OCI-LY1 (cell line): ENCODE data around the gene UNC13A.

ENCODE experiments used
- H2AFZ ChIP-seq: fragments of 200-600 bp; sonication (generic), shearing (Covaris generic); 2 replicates; pipeline ENCODE4 v1.6.0; 2014; ENCODE audit warnings: antibody characterized with exemption, mild to moderate bottlenecking, low read length
- H3F3A ChIP-seq: fragments of 200-600 bp; sonication (generic), shearing (Covaris generic); 2 replicates; pipeline ENCODE4 v1.6.0; 2014; ENCODE audit warnings: mild to moderate bottlenecking, antibody characterized with exemption, low read length, moderate library complexity; ENCODE audit not compliant: insufficient read depth
- H3K27ac ChIP-seq: fragments of 200-600 bp; sonication (generic); 2 replicates; pipeline ENCODE4 v1.5.1; 2014; ENCODE audit warnings: low read length, mixed run types, mild to moderate bottlenecking, low read depth; ENCODE audit not compliant: poor library complexity, severe bottlenecking
- H3K27me3 ChIP-seq: fragments of 200-600 bp; sonication (generic); 2 replicates; pipeline ENCODE4 v1.6.0; 2014; ENCODE audit warnings: antibody characterized with exemption, mild to moderate bottlenecking, low read length, moderate library complexity; ENCODE audit not compliant: insufficient read depth
- H3K36me3 ChIP-seq: fragments of 200-600 bp; sonication (generic); 2 replicates; pipeline ENCODE4 v1.6.1; 2014; ENCODE audit warnings: mild to moderate bottlenecking, antibody characterized with exemption, low read length, moderate library complexity, mixed read lengths; ENCODE audit not compliant: insufficient read depth
- H3K4me1 ChIP-seq: fragments of 200-600 bp; sonication (generic); 2 replicates; pipeline ENCODE4 v1.5.1; 2014; ENCODE audit warnings: mild to moderate bottlenecking, low read length, moderate library complexity; ENCODE audit not compliant: insufficient read depth, severe bottlenecking
- H3K4me2 ChIP-seq: fragments of 200-600 bp; sonication (generic), shearing (Covaris generic); 2 replicates; pipeline ENCODE4 v1.6.1; 2014; ENCODE audit warnings: low read length
- H3K4me3 ChIP-seq: fragments of 200-600 bp; sonication (generic); 2 replicates; pipeline ENCODE4 v1.5.1; 2014; ENCODE audit warnings: low read length, low read depth, mild to moderate bottlenecking, mixed read lengths; ENCODE audit not compliant: poor library complexity, severe bottlenecking
- H3K79me2 ChIP-seq: fragments of 200-600 bp; shearing (Covaris generic); 2 replicates; pipeline ENCODE4 v1.6.1; 2016; ENCODE audit warnings: mixed run types, low read length, mixed read lengths; ENCODE audit not compliant: insufficient read depth
- H3K9ac ChIP-seq: fragments of 200-600 bp; sonication (generic), shearing (Covaris generic); 2 replicates; pipeline ENCODE4 v1.6.1; 2014; ENCODE audit warnings: mild to moderate bottlenecking, low read length, mixed read lengths
- H3K9me2 ChIP-seq: fragments of 200-600 bp; sonication (generic), shearing (Covaris generic); 2 replicates; pipeline ENCODE4 v1.6.1; 2014; ENCODE audit warnings: low read depth, mild to moderate bottlenecking, low read length, mixed read lengths
- H3K9me3 ChIP-seq: fragments of 200-600 bp; shearing (Covaris generic); 2 replicates; pipeline ENCODE4 v1.6.1; 2014; ENCODE audit warnings: low read length, mixed read lengths
- H4K20me1 ChIP-seq: fragments of 200-600 bp; sonication (generic), shearing (Covaris generic); 2 replicates; pipeline ENCODE4 v1.6.0; 2016; ENCODE audit warnings: mild to moderate bottlenecking, low read length; ENCODE audit not compliant: insufficient read depth
- EZH2 ChIP-seq: fragments of 200-600 bp; sonication (generic), shearing (Covaris generic); IDR thresholded peaks from 2 replicates; pipeline ENCODE4 v1.8.0; 2017; ENCODE audit warnings: borderline replicate concordance, mixed run types, mild to moderate bottlenecking, antibody characterized with exemption, low read length, moderate library complexity, mixed read lengths
- TF ChIP-seq, protein P1 (sequence below): fragments of 200-600 bp; sonication (generic), shearing (Covaris generic); IDR thresholded peaks from 2 replicates; pipeline ENCODE4 v1.5.1; 2017; ENCODE audit warnings: mild to moderate bottlenecking, antibody characterized with exemption, low read length, moderate library complexity, mixed read lengths

The UNC13A gene

GRCh38 chr19:17711851-17712250 lies 23.7 kb upstream of the UNC13A start:
- no peak overlapping the region for H3K4me3 ChIP-seq
- H3K9ac ChIP-seq: no peak overlapping the region
- no peaks in the 10 kb centered on the region for H3K9me3 ChIP-seq
- H3K27ac ChIP-seq: no peak overlapping the region
- H2AFZ ChIP-seq: no peak overlapping the region
- H3F3A ChIP-seq: no peaks in the 10 kb centered on the region
- no peaks in the 10 kb centered on the region for H3K9me2 ChIP-seq
- TF ChIP-seq, protein P1, sequence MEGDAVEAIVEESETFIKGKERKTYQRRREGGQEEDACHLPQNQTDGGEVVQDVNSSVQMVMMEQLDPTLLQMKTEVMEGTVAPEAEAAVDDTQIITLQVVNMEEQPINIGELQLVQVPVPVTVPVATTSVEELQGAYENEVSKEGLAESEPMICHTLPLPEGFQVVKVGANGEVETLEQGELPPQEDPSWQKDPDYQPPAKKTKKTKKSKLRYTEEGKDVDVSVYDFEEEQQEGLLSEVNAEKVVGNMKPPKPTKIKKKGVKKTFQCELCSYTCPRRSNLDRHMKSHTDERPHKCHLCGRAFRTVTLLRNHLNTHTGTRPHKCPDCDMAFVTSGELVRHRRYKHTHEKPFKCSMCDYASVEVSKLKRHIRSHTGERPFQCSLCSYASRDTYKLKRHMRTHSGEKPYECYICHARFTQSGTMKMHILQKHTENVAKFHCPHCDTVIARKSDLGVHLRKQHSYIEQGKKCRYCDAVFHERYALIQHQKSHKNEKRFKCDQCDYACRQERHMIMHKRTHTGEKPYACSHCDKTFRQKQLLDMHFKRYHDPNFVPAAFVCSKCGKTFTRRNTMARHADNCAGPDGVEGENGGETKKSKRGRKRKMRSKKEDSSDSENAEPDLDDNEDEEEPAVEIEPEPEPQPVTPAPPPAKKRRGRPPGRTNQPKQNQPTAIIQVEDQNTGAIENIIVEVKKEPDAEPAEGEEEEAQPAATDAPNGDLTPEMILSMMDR: no peak
- no peaks in the 10 kb centered on the region for H3K27me3 ChIP-seq
- H4K20me1 ChIP-seq: no peaks in the 10 kb centered on the region
- no peak overlapping the region for H3K4me2 ChIP-seq
- no peaks in the 10 kb centered on the region for H3K79me2 ChIP-seq
- H3K36me3 ChIP-seq: no peaks in the 10 kb centered on the region
- H3K4me1 ChIP-seq: no peaks in the 10 kb centered on the region

GRCh38 chr19:17706750-17707181 lies 18.6 kb upstream of the UNC13A start:
- H3K4me3 ChIP-seq: no peak overlapping the region

DNA sequence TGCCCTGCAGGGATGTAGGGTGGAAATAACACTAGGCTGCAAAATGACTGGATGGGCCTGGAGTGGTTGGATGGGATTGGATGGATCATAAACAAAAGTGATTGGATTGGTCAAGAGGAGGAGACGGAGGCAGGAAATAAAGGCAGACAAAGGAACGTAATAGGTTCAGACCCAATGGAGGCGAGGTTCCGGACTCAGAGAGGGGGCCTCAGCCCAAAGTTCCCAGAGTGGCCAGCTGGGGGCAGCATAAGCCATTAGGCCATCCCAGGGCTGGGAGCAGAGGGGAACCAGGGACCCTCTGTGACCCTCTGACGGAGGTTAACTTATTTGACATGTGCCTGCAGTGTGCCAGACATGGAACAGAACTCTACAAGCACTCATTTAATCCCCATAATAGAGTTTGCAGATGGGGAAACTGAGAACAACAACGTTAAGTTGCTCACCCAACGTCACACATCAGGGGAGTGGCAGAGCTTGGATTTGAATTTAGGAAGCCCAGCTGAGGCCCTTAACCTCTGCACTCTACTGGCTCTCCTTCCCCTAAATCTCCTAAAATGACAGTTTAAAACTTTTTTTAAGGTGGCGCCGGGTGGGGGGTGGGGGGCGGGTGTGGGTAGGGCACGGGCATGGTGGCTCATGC lies 15.8 kb upstream of the UNC13A start:
- no peaks in the 10 kb centered on the region for H3K27me3 ChIP-seq
- H3K4me1 ChIP-seq: no peaks in the 10 kb centered on the region
- no peak overlapping the region for H3K4me3 ChIP-seq
- no peaks in the 10 kb centered on the region for H4K20me1 ChIP-seq
- no peaks in the 10 kb centered on the region for H3K36me3 ChIP-seq
- no peak overlapping the region for H3K4me2 ChIP-seq
- H3K79me2 ChIP-seq: no peaks in the 10 kb centered on the region
- TF ChIP-seq, protein P1: peak; percentile 96
- no peak for TF ChIP-seq EZH2
- no peak overlapping the region for H3K27ac ChIP-seq
- H3K9ac ChIP-seq: no peak overlapping the region
- H3K9me3 ChIP-seq: no peaks in the 10 kb centered on the region
- no peak overlapping the region for H2AFZ ChIP-seq
- no peaks in the 10 kb centered on the region for H3F3A ChIP-seq
- no peaks in the 10 kb centered on the region for H3K9me2 ChIP-seq

More at GRCh38 chr19:17706750-17707181, 18.6 kb upstream of the UNC13A start:
- H3K36me3 ChIP-seq: no peaks in the 10 kb centered on the region
- H3F3A ChIP-seq: no peaks in the 10 kb centered on the region
- H3K9me3 ChIP-seq: no peaks in the 10 kb centered on the region
- H3K27ac ChIP-seq: no peak overlapping the region
- H4K20me1 ChIP-seq: no peaks in the 10 kb centered on the region
- no peaks in the 10 kb centered on the region for H3K9me2 ChIP-seq
- H3K4me1 ChIP-seq: no peaks in the 10 kb centered on the region
- H3K4me2 ChIP-seq: no peak overlapping the region
- no peak overlapping the region for H3K9ac ChIP-seq
- no peak overlapping the region for H2AFZ ChIP-seq
- H3K79me2 ChIP-seq: no peaks in the 10 kb centered on the region
- no peaks in the 10 kb centered on the region for H3K27me3 ChIP-seq
- no peak for TF ChIP-seq EZH2
- TF ChIP-seq, protein P1: no peak
